ENCODE results near the gene OR2B2.

DNA sequence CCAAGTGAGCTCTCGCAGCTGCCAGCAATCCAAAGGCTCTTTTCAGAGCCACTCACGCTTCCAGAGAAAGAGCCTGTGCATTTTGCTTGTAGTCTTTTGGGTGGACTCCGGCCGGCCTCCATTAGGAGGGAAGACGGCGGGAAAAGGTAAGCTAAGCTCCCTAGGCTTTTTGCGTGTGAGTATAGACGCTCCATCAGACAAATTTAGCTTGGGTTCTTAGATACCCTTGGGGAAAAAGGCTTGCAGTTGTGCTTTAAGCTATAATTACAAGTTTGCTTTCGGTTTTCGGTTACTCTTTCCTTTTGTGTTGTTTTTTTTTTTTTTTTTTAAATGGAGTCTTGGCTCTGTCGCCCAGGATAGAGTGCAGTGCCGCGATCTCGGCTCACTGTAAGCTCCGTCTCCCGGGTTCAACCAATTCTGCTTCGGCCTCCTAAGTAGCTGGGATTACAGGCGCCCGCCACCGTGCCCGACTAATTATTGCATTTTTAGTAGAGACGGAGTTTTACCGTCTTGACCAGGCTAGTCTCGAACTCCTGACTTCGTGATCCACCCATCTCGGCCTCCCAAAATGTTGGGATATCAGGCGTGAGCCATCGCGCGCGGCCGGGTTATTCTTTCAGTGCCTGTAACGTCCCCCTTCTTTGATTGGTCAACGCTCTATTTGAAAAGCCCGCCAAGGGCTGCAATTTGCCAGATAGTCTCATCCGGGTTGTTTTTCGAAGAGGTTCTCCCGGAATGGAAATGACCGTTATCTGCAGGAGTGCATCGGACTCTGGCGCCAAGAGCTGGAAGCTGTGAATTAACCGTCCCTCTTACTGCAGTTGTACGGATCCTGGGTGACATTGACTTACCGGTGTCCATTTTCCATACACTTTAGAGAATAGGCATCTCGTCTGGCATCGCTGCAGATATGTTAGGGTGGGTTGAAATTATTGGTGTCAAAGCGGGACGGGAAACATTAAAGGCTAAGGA, 18.1 kb downstream of the OR2B2 start:
- TF ChIP-seq PBX3 (CRISPR knock-in tag; IDR thresholded peaks at IDR 0.05) (no peak), ZNF221 (tag by site-specific recombination; IDR thresholded peaks at IDR 0.05; ENCODE audit: borderline replicate concordance) (no peak), ZNF223 (tag by site-specific recombination; IDR thresholded peaks at IDR 0.05) (no peak), ZEB2 (tag by site-specific recombination; IDR thresholded peaks at IDR 0.05) (peak; percentile 16; the same call in 1 of the 2 replicates), ZNF184 (tag by site-specific recombination; IDR thresholded peaks at IDR 0.05) (no peak; the same call in 1 of the 2 replicates), ZNF677 (tag by site-specific recombination; IDR thresholded peaks at IDR 0.05) (no peak), ZNF76 (tag by site-specific recombination; IDR thresholded peaks at IDR 0.05; ENCODE audit: borderline replicate concordance, low read depth) (no peak; the same call in none of the 2 replicates), OSR2 (tag by site-specific recombination; IDR thresholded peaks at IDR 0.05) (no peak), ZNF341 (tag by site-specific recombination; IDR thresholded peaks at IDR 0.05; ENCODE audit: low read depth) (no peak)
- TF ChIP-seq, protein P1, sequence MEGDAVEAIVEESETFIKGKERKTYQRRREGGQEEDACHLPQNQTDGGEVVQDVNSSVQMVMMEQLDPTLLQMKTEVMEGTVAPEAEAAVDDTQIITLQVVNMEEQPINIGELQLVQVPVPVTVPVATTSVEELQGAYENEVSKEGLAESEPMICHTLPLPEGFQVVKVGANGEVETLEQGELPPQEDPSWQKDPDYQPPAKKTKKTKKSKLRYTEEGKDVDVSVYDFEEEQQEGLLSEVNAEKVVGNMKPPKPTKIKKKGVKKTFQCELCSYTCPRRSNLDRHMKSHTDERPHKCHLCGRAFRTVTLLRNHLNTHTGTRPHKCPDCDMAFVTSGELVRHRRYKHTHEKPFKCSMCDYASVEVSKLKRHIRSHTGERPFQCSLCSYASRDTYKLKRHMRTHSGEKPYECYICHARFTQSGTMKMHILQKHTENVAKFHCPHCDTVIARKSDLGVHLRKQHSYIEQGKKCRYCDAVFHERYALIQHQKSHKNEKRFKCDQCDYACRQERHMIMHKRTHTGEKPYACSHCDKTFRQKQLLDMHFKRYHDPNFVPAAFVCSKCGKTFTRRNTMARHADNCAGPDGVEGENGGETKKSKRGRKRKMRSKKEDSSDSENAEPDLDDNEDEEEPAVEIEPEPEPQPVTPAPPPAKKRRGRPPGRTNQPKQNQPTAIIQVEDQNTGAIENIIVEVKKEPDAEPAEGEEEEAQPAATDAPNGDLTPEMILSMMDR (tag by site-specific recombination; IDR thresholded peaks at IDR 0.05) = no peak
- TF ChIP-seq, protein P2, sequence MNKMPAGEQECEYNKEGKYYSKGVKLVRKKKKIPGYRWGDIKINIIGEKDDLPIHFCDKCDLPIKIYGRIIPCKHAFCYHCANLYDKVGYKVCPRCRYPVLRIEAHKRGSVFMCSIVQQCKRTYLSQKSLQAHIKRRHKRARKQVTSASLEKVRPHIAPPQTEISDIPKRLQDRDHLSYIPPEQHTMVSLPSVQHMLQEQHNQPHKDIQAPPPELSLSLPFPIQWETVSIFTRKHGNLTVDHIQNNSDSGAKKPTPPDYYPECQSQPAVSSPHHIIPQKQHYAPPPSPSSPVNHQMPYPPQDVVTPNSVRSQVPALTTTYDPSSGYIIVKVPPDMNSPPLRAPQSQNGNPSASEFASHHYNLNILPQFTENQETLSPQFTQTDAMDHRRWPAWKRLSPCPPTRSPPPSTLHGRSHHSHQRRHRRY (tag by site-specific recombination; IDR thresholded peaks at IDR 0.05) = no peak

Measured in HEK293 (cell line).